ENCODE measurements around the gene STRA8.

Gene STRA8

GRCh38 chr7:135233570-135233969, at the start of gene STRA8:
STRA8 (plus strand) TSS chr7:135233838; CDS start chr7:135240525, 6,687 bp downstream.
- DNase-seq (ENCODE audit: low read depth, low spot score): no peak
- TF ChIP-seq SUZ12 (IDR thresholded peaks at IDR 0.05; ENCODE audit: extremely low read depth, insufficient read depth, insufficient read length): no peak
- TF ChIP-seq ZNF274 (IDR thresholded peaks at IDR 0.05; ENCODE audit: low read depth, low read length): no peak
- TF ChIP-seq YY1 (IDR thresholded peaks at IDR 0.05; ENCODE audit: insufficient read depth, insufficient read length): no peak
- H3K27me3 ChIP-seq (ENCODE audit: insufficient read depth, insufficient read length): no peaks in the 10 kb centered on the region

GRCh38 chr7:135184254-135184841, 49.3 kb upstream of the STRA8 start:
- H3K4me1 ChIP-seq (ENCODE audit: insufficient read depth, insufficient read length): no peaks in the 10 kb centered on the region
- H3K9ac ChIP-seq (ENCODE audit: insufficient read length, low read depth): no peak overlapping the region
- no peaks in the 10 kb centered on the region for H3K27me3 ChIP-seq (ENCODE audit: insufficient read depth, insufficient read length)
- peaks cover 40% of the 10 kb centered on the region for H3K9me3 ChIP-seq (ENCODE audit: insufficient read depth, low read length)
- no peak for DNase-seq (ENCODE audit: low read depth, low spot score)
- peaks cover 59% of the 10 kb centered on the region for H3K36me3 ChIP-seq (ENCODE audit: insufficient read depth, insufficient read length, low read length)
- TF ChIP-seq ZNF274 (IDR thresholded peaks at IDR 0.05; ENCODE audit: low read depth, low read length): no peak
- no peak for TF ChIP-seq SUZ12 (IDR thresholded peaks at IDR 0.05; ENCODE audit: extremely low read depth, insufficient read depth, insufficient read length)
- no peak for TF ChIP-seq YY1 (IDR thresholded peaks at IDR 0.05; ENCODE audit: insufficient read depth, insufficient read length)
- no peak overlapping the region for H3K4me3 ChIP-seq (ENCODE audit: insufficient read length, low read depth)

More at GRCh38 chr7:135233570-135233969, at the start of gene STRA8:
- no peaks in the 10 kb centered on the region for H3K9me3 ChIP-seq (ENCODE audit: insufficient read depth, low read length)
- H3K36me3 ChIP-seq (ENCODE audit: insufficient read depth, insufficient read length, low read length): no peaks in the 10 kb centered on the region
- no peaks in the 10 kb centered on the region for H3K4me1 ChIP-seq (ENCODE audit: insufficient read depth, insufficient read length)
- no peak within 1 kb of the TSS for H3K9ac ChIP-seq (ENCODE audit: insufficient read length, low read depth)
- no peak within 1 kb of the TSS for H3K4me3 ChIP-seq (ENCODE audit: insufficient read length, low read depth)

GRCh38 chr7:135185471-135186260, 48.0 kb upstream of the STRA8 start:
- Histone ChIP-seq H3K27me3 (ENCODE audit: insufficient read depth, insufficient read length) (no peaks in the 10 kb centered on the region), H3K9ac (ENCODE audit: insufficient read length, low read depth) (no peak overlapping the region), H3K36me3 (ENCODE audit: insufficient read depth, insufficient read length, low read length) (peaks cover 63% of the 10 kb centered on the region), H3K4me3 (ENCODE audit: insufficient read length, low read depth) (no peak overlapping the region), H3K9me3 (ENCODE audit: insufficient read depth, low read length) (peaks cover 27% of the 10 kb centered on the region), H3K4me1 (ENCODE audit: insufficient read depth, insufficient read length) (no peaks in the 10 kb centered on the region)
- no peak for DNase-seq (ENCODE audit: low read depth, low spot score)
- TF ChIP-seq YY1 (IDR thresholded peaks at IDR 0.05; ENCODE audit: insufficient read depth, insufficient read length) (no peak), ZNF274 (IDR thresholded peaks at IDR 0.05; ENCODE audit: low read depth, low read length) (no peak), SUZ12 (IDR thresholded peaks at IDR 0.05; ENCODE audit: extremely low read depth, insufficient read depth, insufficient read length) (no peak)

- Histone ChIP-seq H3K36me3 (ENCODE audit: insufficient read depth, insufficient read length, low read length) (peaks cover 63% of the 10 kb centered on the region), H3K9ac (ENCODE audit: insufficient read length, low read depth) (no peak overlapping the region), H3K4me1 (ENCODE audit: insufficient read depth, insufficient read length) (no peaks in the 10 kb centered on the region), H3K9me3 (ENCODE audit: insufficient read depth, low read length) (peaks cover 21% of the 10 kb centered on the region), H3K27me3 (ENCODE audit: insufficient read depth, insufficient read length) (no peaks in the 10 kb centered on the region), H3K4me3 (ENCODE audit: insufficient read length, low read depth) (no peak overlapping the region)
- no peak for TF ChIP-seq SUZ12 (IDR thresholded peaks at IDR 0.05; ENCODE audit: extremely low read depth, insufficient read depth, insufficient read length)
- TF ChIP-seq YY1 (IDR thresholded peaks at IDR 0.05; ENCODE audit: insufficient read depth, insufficient read length): no peak
- no peak for TF ChIP-seq ZNF274 (IDR thresholded peaks at IDR 0.05; ENCODE audit: low read depth, low read length)
- no peak for DNase-seq (ENCODE audit: low read depth, low spot score)
Measured at GRCh38 chr7:135186261-135186540, 47.4 kb upstream of the STRA8 start.

- TF ChIP-seq SUZ12 (IDR thresholded peaks at IDR 0.05; ENCODE audit: extremely low read depth, insufficient read depth, insufficient read length): no peak
- no peak for TF ChIP-seq ZNF274 (IDR thresholded peaks at IDR 0.05; ENCODE audit: low read depth, low read length)
- TF ChIP-seq YY1 (IDR thresholded peaks at IDR 0.05; ENCODE audit: insufficient read depth, insufficient read length): no peak
- H3K36me3 ChIP-seq (ENCODE audit: insufficient read depth, insufficient read length, low read length): peaks cover 61% of the 10 kb centered on the region
Measured at GRCh38 chr7:135186841-135187253, 46.8 kb upstream of the STRA8 start.

GRCh38 chr7:135188298-135188984, 45.2 kb upstream of the STRA8 start:
- peaks cover 58% of the 10 kb centered on the region for H3K36me3 ChIP-seq (ENCODE audit: insufficient read depth, insufficient read length, low read length)

More at GRCh38 chr7:135186841-135187253, 46.8 kb upstream of the STRA8 start:
- Histone ChIP-seq H3K9ac (ENCODE audit: insufficient read length, low read depth) (no peak overlapping the region), H3K27me3 (ENCODE audit: insufficient read depth, insufficient read length) (no peaks in the 10 kb centered on the region), H3K4me3 (ENCODE audit: insufficient read length, low read depth) (no peak overlapping the region), H3K9me3 (ENCODE audit: insufficient read depth, low read length) (peaks cover 15% of the 10 kb centered on the region), H3K4me1 (ENCODE audit: insufficient read depth, insufficient read length) (no peaks in the 10 kb centered on the region)
- DNase-seq (ENCODE audit: low read depth, low spot score): no peak

GRCh38 chr7:135189221-135189662, 44.4 kb upstream of the STRA8 start:
- H3K9me3 ChIP-seq (ENCODE audit: insufficient read depth, low read length): no peaks in the 10 kb centered on the region; the same call in 1 of the 2 replicates
- H3K9ac ChIP-seq (ENCODE audit: insufficient read length, low read depth): no peak overlapping the region
- H3K4me1 ChIP-seq (ENCODE audit: insufficient read depth, insufficient read length): peaks cover 5% of the 10 kb centered on the region
- H3K4me3 ChIP-seq (ENCODE audit: insufficient read length, low read depth): no peak overlapping the region
- no peak for DNase-seq (ENCODE audit: low read depth, low spot score)
- H3K27me3 ChIP-seq (ENCODE audit: insufficient read depth, insufficient read length): no peaks in the 10 kb centered on the region
- TF ChIP-seq ZNF274 (IDR thresholded peaks at IDR 0.05; ENCODE audit: low read depth, low read length): no peak
- no peak for TF ChIP-seq YY1 (IDR thresholded peaks at IDR 0.05; ENCODE audit: insufficient read depth, insufficient read length)
- no peak for TF ChIP-seq SUZ12 (IDR thresholded peaks at IDR 0.05; ENCODE audit: extremely low read depth, insufficient read depth, insufficient read length)
- peaks cover 51% of the 10 kb centered on the region for H3K36me3 ChIP-seq (ENCODE audit: insufficient read depth, insufficient read length, low read length)

More at GRCh38 chr7:135188298-135188984, 45.2 kb upstream of the STRA8 start:
- Histone ChIP-seq H3K4me3 (ENCODE audit: insufficient read length, low read depth) (no peak overlapping the region), H3K9me3 (ENCODE audit: insufficient read depth, low read length) (no peaks in the 10 kb centered on the region; the same call in 1 of the 2 replicates), H3K4me1 (ENCODE audit: insufficient read depth, insufficient read length) (peaks cover 3% of the 10 kb centered on the region), H3K27me3 (ENCODE audit: insufficient read depth, insufficient read length) (no peaks in the 10 kb centered on the region), H3K9ac (ENCODE audit: insufficient read length, low read depth) (no peak overlapping the region)
- DNase-seq (ENCODE audit: low read depth, low spot score): no peak
- TF ChIP-seq SUZ12 (IDR thresholded peaks at IDR 0.05; ENCODE audit: extremely low read depth, insufficient read depth, insufficient read length): no peak
- TF ChIP-seq ZNF274 (IDR thresholded peaks at IDR 0.05; ENCODE audit: low read depth, low read length): no peak
- no peak for TF ChIP-seq YY1 (IDR thresholded peaks at IDR 0.05; ENCODE audit: insufficient read depth, insufficient read length)
